Kidney epithelial cell (primary cell): ENCODE results near the gene GPR55. TPM values are rescaled to one million over a fixed set of nuclear protein-coding genes. Genes with fewer than 3 reads are reported as not detected.

ENCODE experiments used
- DNase-seq: peaks from one replicate; pipeline ENCODE4 v3.0.0-alpha.2; 2010; ENCODE audit warnings: low read depth
- H3K27me3 ChIP-seq: 2 replicates; pipeline ENCODE4 v1.6.0; 2011; ENCODE audit warnings: low read length; ENCODE audit not compliant: control insufficient read depth, insufficient read depth
- H3K36me3 ChIP-seq: 2 replicates; pipeline ENCODE4 v1.5.1; 2011; ENCODE audit warnings: low read length; ENCODE audit not compliant: control insufficient read depth, insufficient read depth
- H3K4me3 ChIP-seq: 2 replicates; pipeline ENCODE4 v1.5.1; 2011; ENCODE audit warnings: low read depth, mild to moderate bottlenecking, control low read depth, low read length
- CTCF ChIP-seq: IDR thresholded peaks from 2 replicates; pipeline ENCODE4 v1.5.1; 2011; ENCODE audit warnings: mild to moderate bottlenecking, moderate library complexity, low read length, control low read depth, inconsistent platforms; ENCODE audit not compliant: insufficient read depth, poor library complexity, severe bottlenecking
- total RNA-seq: library from RNA; depleted of rRNA; stranded (reverse); fragments of >200 nt; gene quantifications from 2 replicates; pipeline ENCODE4 v1.2.3, GENCODE V29; 2015

Gene GPR55
- total RNA-seq, 1 donor from 2014 or later, result not detected

GRCh38 chr2:230919240-230919639 lies 5.8 kb downstream of the GPR55 start:
- Histone ChIP-seq H3K4me3 (no peak overlapping the region), H3K27me3 (peaks cover 5% of the 10 kb centered on the region), H3K36me3 (no peaks in the 10 kb centered on the region)
- DNase-seq, result no peak
- no peak for TF ChIP-seq CTCF

GRCh38 chr2:230916218-230916617 lies 8.8 kb downstream of the GPR55 start:
- no peaks in the 10 kb centered on the region for H3K36me3 ChIP-seq
- no peaks in the 10 kb centered on the region for H3K27me3 ChIP-seq
- H3K4me3 ChIP-seq, result no peak overlapping the region
- DNase-seq, result no peak
- no peak for TF ChIP-seq CTCF

- H3K4me3 ChIP-seq, result no peak overlapping the region
- H3K36me3 ChIP-seq, result no peaks in the 10 kb centered on the region
- DNase-seq, result no peak
- H3K27me3 ChIP-seq, result no peaks in the 10 kb centered on the region
- TF ChIP-seq CTCF, result no peak
These were observed 9.7 kb downstream of the GPR55 start for GRCh38 chr2:230915319-230915718.

GRCh38 chr2:230914886-230915285 lies 10.2 kb downstream of the GPR55 start:
- DNase-seq, result no peak

GRCh38 chr2:230913406-230914143 lies 11.5 kb downstream of the GPR55 start:
- TF ChIP-seq CTCF, result peak; percentile 70
- no peak for DNase-seq

More at GRCh38 chr2:230914886-230915285, 10.2 kb downstream of the GPR55 start:
- no peak for TF ChIP-seq CTCF
- no peaks in the 10 kb centered on the region for H3K27me3 ChIP-seq
- H3K36me3 ChIP-seq, result no peaks in the 10 kb centered on the region
- H3K4me3 ChIP-seq, result no peak overlapping the region

GRCh38 chr2:230912724-230913123 lies 12.3 kb downstream of the GPR55 start:
- no peak for DNase-seq
- no peak for TF ChIP-seq CTCF

More at GRCh38 chr2:230913406-230914143, 11.5 kb downstream of the GPR55 start:
- Histone ChIP-seq H3K4me3 (no peak overlapping the region), H3K27me3 (no peaks in the 10 kb centered on the region), H3K36me3 (no peaks in the 10 kb centered on the region)

More at GRCh38 chr2:230912724-230913123, 12.3 kb downstream of the GPR55 start:
- Histone ChIP-seq H3K27me3 (no peaks in the 10 kb centered on the region), H3K36me3 (no peaks in the 10 kb centered on the region), H3K4me3 (no peak overlapping the region)
